Activated B cell treated with CpG ODN at 0.5 μM for 24 hours (primary cell): Measurements from ENCODE around the gene LAMA3. TPM values are rescaled to one million over a fixed set of nuclear protein-coding genes. Genes with fewer than 3 reads are reported as not detected.

Experiments
- ATAC-seq: fragments of 200-7000 bp; cut with Tn5 transposase; one replicate; pipeline ENCODE4 v1.10.0; 2021; ENCODE audit warnings: low read depth, mild to moderate bottlenecking, moderate library complexity
- CTCF ChIA-PET: fragments of 350-600 bp; sonication (Branson Sonifier 250); formaldehyde crosslinking; loops from one replicate; lab custom pipeline; 2021; ENCODE audit warnings: antibody characterized with exemption; lab: Charles Lee
- POLR2A ChIA-PET: fragments of 350-600 bp; sonication (Branson Sonifier 250); formaldehyde crosslinking; loops from one replicate; lab custom pipeline; 2021; ENCODE audit warnings: antibody characterized with exemption; lab: Charles Lee
- DNase-seq: peaks from one replicate; pipeline ENCODE4 v3.0.0; 2022
- H3K27ac Mint-ChIP-seq: one replicate; pipeline ENCODE4 v1.8.0; 2020; ENCODE audit warnings: mixed read lengths
- H3K27me3 Mint-ChIP-seq: one replicate; pipeline ENCODE4 v1.8.0; 2021; ENCODE audit warnings: mixed read lengths
- H3K36me3 Mint-ChIP-seq: one replicate; pipeline ENCODE4 v1.8.0; 2021; ENCODE audit warnings: low read depth, mixed read lengths
- H3K4me1 Mint-ChIP-seq: one replicate; pipeline ENCODE4 v1.8.0; 2021; ENCODE audit warnings: mixed read lengths
- H3K4me3 Mint-ChIP-seq: one replicate; pipeline ENCODE4 v1.8.0; 2020; ENCODE audit warnings: mild to moderate bottlenecking, mixed read lengths
- H3K9me3 Mint-ChIP-seq: one replicate; pipeline ENCODE4 v1.8.0; 2020; ENCODE audit warnings: mixed read lengths
- CTCF ChIP-seq: fragments of 200-600 bp; IDR thresholded peaks from one replicate; pipeline ENCODE4 v1.8.0; 2022; ENCODE audit warnings: antibody characterized with exemption, mild to moderate bottlenecking
- intact Hi-C: fragments of 100-400 bp; cut with micrococcal nuclease; formaldehyde crosslinking; loops from one replicate; pipeline ENCODE4 v1.15.1; 2024
- total RNA-seq: library from RNA; stranded (reverse); gene quantifications from 2 replicates; pipeline ENCODE4 v1.2.3, GENCODE V29; 2022

Gene LAMA3
- total RNA-seq, 1 donor from 2014 or later, result not detected

- ATAC-seq (no peak), DNase-seq (no peak)
- ChIA-PET CTCF (no interaction called here), POLR2A (no interaction called here)
- Mint-ChIP-seq H3K27ac (no peak overlapping the region), H3K4me1 (peaks cover 5% of the 10 kb centered on the region), H3K36me3 (no peaks in the 10 kb centered on the region), H3K4me3 (no peak overlapping the region), H3K27me3 (no peaks in the 10 kb centered on the region), H3K9me3 (no peaks in the 10 kb centered on the region)
- intact Hi-C loops, result no loop called here
- TF ChIP-seq CTCF, result no peak
These were observed 196.5 kb downstream of the LAMA3 start for GRCh38 chr18:23885750-23886149.

- POLR2A ChIA-PET, result no interaction called here
- CTCF ChIA-PET, result no interaction called here
These were observed 197.8 kb downstream of the LAMA3 start for GRCh38 chr18:23887035-23887434.

GRCh38 chr18:23887493-23887892 is 198.2 kb downstream of the LAMA3 start:
- POLR2A ChIA-PET, result no interaction called here
- intact Hi-C loops, result no loop called here
- CTCF ChIA-PET, result no interaction called here

More at GRCh38 chr18:23887035-23887434, 197.8 kb downstream of the LAMA3 start:
- Mint-ChIP-seq H3K4me1 (peaks cover 5% of the 10 kb centered on the region), H3K27ac (no peak overlapping the region), H3K4me3 (no peak overlapping the region), H3K27me3 (no peaks in the 10 kb centered on the region), H3K36me3 (no peaks in the 10 kb centered on the region), H3K9me3 (no peaks in the 10 kb centered on the region)
- intact Hi-C loops, result no loop called here
- ATAC-seq, result no peak
- no peak for TF ChIP-seq CTCF
- DNase-seq, result no peak

GRCh38 chr18:23888881-23889280 is 199.6 kb downstream of the LAMA3 start:
- POLR2A ChIA-PET, result no interaction called here

More at GRCh38 chr18:23887493-23887892, 198.2 kb downstream of the LAMA3 start:
- ATAC-seq, result no peak
- Mint-ChIP-seq H3K4me3 (no peak overlapping the region), H3K9me3 (no peaks in the 10 kb centered on the region), H3K4me1 (peaks cover 5% of the 10 kb centered on the region), H3K27ac (no peak overlapping the region), H3K36me3 (no peaks in the 10 kb centered on the region), H3K27me3 (no peaks in the 10 kb centered on the region)
- DNase-seq, result no peak
- TF ChIP-seq CTCF, result no peak

GRCh38 chr18:23889907-23890306 is 200.7 kb downstream of the LAMA3 start:
- H3K27me3 Mint-ChIP-seq, result peaks cover 2% of the 10 kb centered on the region
- ATAC-seq (no peak), DNase-seq (no peak)
- CTCF ChIA-PET, result no interaction called here
- H3K4me1 Mint-ChIP-seq, result peaks cover 5% of the 10 kb centered on the region
- no peak for TF ChIP-seq CTCF
- no peak overlapping the region for H3K27ac Mint-ChIP-seq
- no peaks in the 10 kb centered on the region for H3K9me3 Mint-ChIP-seq
- intact Hi-C loops, result no loop called here
- H3K36me3 Mint-ChIP-seq, result no peaks in the 10 kb centered on the region
- no peak overlapping the region for H3K4me3 Mint-ChIP-seq
- POLR2A ChIA-PET, result no interaction called here

More at GRCh38 chr18:23888881-23889280, 199.6 kb downstream of the LAMA3 start:
- H3K27me3 Mint-ChIP-seq, result peaks cover 2% of the 10 kb centered on the region
- H3K4me1 Mint-ChIP-seq, result peaks cover 5% of the 10 kb centered on the region
- ATAC-seq (no peak), DNase-seq (no peak)
- CTCF ChIA-PET, result no interaction called here
- H3K27ac Mint-ChIP-seq, result no peak overlapping the region
- intact Hi-C loops, result no loop called here
- H3K4me3 Mint-ChIP-seq, result no peak overlapping the region
- H3K36me3 Mint-ChIP-seq, result no peaks in the 10 kb centered on the region
- H3K9me3 Mint-ChIP-seq, result no peaks in the 10 kb centered on the region
- no peak for TF ChIP-seq CTCF
